Mammary epithelial cell (primary cell): ENCODE data around the gene TMEM74B.

Source experiments
- EZH2 ChIP-seq: IDR thresholded peaks from 2 replicates; pipeline ENCODE4 v1.6.1; 2012; ENCODE audit warnings: low read length, inconsistent platforms, borderline replicate concordance
- TF ChIP-seq, protein P1 (sequence below), 2 donors: IDR thresholded peaks in 1 of 2; conservative IDR thresholded peaks in 1 of 2; 2 replicates each; pipeline ENCODE4 v1.5.1; 2011 to 2012; ENCODE audit warnings: inconsistent platforms in 2 of 2, low read length in 2 of 2, mild to moderate bottlenecking in 2 of 2, control low read depth in 1 of 2, low read depth in 1 of 2; ENCODE audit not compliant: insufficient read depth in 1 of 2; ENCODE audit errors: extremely low read depth in 1 of 2

DNA sequence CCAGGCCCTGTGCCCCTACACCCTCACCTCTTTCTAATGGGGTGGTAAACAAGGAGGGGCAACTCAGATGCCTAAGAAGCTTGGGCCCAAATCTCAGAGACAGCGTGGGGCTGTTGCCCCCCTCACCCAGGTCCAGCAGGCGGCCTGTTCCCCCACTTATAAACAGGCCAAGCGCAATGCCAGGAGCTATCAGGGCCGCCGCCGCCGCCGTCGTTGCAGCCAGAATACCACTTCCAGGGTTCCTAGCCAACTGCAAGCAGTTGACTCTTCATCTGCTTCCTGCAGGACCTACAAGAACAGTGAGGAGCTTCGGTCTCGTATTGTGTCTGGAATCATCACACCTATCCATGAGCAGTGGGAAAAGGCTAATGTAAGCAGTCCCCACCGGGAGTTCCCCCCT, 49.9 kb downstream of the TMEM74B start:
- no peak for TF ChIP-seq EZH2
- TF ChIP-seq, protein P1, sequence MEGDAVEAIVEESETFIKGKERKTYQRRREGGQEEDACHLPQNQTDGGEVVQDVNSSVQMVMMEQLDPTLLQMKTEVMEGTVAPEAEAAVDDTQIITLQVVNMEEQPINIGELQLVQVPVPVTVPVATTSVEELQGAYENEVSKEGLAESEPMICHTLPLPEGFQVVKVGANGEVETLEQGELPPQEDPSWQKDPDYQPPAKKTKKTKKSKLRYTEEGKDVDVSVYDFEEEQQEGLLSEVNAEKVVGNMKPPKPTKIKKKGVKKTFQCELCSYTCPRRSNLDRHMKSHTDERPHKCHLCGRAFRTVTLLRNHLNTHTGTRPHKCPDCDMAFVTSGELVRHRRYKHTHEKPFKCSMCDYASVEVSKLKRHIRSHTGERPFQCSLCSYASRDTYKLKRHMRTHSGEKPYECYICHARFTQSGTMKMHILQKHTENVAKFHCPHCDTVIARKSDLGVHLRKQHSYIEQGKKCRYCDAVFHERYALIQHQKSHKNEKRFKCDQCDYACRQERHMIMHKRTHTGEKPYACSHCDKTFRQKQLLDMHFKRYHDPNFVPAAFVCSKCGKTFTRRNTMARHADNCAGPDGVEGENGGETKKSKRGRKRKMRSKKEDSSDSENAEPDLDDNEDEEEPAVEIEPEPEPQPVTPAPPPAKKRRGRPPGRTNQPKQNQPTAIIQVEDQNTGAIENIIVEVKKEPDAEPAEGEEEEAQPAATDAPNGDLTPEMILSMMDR (conservative IDR thresholded peaks at IDR 0.05 in 1 of 2, IDR thresholded peaks at IDR 0.05 in 1 of 2; ENCODE audit: extremely low read depth in 1 of 2, insufficient read depth in 1 of 2, low read depth in 1 of 2, low read length in 2 of 2) = no peak
